NCI-H460 (cell line): ENCODE measurements around the gene CHTF18. TPM values are rescaled to one million over a fixed set of nuclear protein-coding genes. Genes with fewer than 3 reads are reported as not detected.
"Not testable (repeated sequence)": the region's sequence is repeated elsewhere in the genome, so short reads cannot be mapped to it uniquely, and the experiment has no call there.

Source experiments
- DNase-seq: peaks from one replicate; pipeline ENCODE4 v3.0.0-alpha.2; 2016; ENCODE audit warnings: low read depth; ENCODE audit errors: extremely low read depth
- total RNA-seq: library from RNA; depleted of rRNA; stranded (reverse); fragments of >200 nt; shearing (Covaris generic); gene quantifications from 2 replicates; pipeline ENCODE4 v1.2.3, GENCODE V29; 2014

CHTF18 gene
- total RNA-seq, 1 experiment from 2014 or later: 12.1 TPM

- no peak for DNase-seq
Observed at GRCh38 chr16:822909-823297, 34.5 kb downstream of the CHTF18 start.

- DNase-seq: no peak
Observed at GRCh38 chr16:824194-824593, 35.8 kb downstream of the CHTF18 start.

DNA sequence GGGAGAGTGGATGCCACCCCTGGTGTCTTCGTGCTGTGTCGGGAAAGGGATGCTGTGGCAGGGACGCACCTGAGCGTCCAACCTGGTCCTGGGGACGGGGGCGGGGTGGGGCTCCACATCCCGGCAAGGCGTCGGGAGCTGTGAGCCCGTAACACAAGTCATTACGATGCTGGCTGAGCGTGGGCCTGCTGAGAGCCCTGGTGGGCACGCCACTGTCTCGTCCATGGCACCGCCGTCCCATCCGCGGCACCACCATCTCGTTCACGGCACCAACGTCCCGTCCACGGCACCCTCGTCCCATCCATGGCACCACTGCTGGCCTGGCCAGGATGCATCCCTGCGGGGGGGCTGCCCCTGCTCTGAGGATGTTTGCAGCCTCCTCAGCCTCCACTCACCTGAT, 36.2 kb downstream of the CHTF18 start:
- no peak for DNase-seq

DNA sequence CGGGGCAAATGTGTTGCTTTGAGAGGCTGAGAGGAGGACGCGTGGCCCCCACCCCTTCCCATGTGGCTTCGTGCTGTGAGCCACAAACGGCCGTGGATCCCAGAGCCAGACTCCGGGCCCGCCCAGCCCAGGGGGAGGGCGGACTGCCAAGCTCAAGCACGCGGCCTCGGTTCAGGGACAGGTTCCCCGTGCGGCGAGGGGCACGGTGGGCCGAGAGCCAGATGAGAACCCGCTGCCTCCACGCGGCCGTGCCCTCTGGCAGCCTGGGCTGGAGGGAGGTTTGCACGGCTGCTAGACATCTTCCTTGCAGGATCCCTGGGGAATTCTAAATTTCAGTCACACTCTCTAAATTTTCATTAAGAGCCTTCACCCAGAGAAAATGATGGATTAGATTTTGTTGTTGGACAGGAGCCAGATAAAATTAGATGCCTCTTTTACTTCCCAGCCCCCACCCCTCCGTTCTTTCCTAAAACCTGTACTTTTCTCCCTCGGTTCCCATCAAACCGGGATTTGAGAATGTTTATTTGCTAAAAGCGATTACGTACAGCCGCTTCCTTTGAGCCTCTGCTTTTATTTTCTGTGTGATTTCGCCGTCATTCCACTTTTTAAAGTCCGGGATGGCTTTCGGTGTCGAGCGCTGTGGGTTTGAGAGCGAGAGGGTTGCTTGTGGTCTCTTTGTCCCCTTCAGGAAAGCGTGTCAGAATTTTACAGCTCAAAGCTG, 37.1 kb downstream of the CHTF18 start:
- DNase-seq: no peak

DNA sequence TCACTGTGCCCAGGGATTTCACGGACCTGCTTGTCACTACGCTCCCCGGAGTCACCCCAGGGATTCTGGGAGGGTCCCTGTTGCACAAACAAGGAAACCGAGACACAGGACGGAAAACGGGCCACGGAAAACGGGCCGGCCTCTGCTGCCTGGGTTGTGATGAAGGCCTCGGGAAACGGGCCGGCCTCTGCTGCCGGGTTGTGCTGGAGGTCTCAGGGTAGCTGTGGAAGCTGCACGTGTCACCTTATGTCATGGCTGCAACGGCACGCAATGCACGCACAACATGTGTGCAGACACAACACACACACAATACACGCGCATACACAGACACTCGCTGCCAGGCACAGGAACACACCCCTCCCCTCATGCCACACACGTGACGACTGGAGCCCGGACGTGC, 39.1 kb downstream of the CHTF18 start:
- DNase-seq: no peak

- no peak for DNase-seq
Observed at GRCh38 chr16:828891-829290, 40.5 kb downstream of the CHTF18 start.

- no peak for DNase-seq
Observed at GRCh38 chr16:830107-830870, 41.9 kb downstream of the CHTF18 start.

GRCh38 chr16:830871-831570, 42.6 kb downstream of the CHTF18 start:
- no peak for DNase-seq

GRCh38 chr16:831571-832413, 43.4 kb downstream of the CHTF18 start:
- no peak for DNase-seq

GRCh38 chr16:832652-833336, 44.4 kb downstream of the CHTF18 start:
- no peak for DNase-seq

DNA sequence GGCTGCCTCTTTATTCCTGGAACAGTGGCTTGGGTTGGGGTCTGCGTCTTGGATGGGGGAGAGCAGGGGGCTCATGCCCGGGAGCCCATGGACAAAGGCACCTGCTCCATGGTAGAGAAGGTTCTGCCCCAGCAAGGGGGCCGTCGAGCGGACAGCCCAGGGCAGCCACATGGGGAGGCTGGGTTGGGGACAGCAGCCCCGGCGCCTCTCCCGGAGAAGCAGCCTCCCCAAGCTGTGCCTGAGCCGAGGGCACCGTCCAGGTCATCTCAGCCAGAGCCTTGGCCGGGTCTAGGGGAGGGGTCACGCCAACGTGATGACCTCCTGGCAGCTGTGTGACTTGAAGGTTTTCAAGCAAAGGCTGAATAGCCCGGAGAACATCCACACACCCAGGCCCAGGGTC, 45.0 kb downstream of the CHTF18 start:
- no peak for DNase-seq

DNA sequence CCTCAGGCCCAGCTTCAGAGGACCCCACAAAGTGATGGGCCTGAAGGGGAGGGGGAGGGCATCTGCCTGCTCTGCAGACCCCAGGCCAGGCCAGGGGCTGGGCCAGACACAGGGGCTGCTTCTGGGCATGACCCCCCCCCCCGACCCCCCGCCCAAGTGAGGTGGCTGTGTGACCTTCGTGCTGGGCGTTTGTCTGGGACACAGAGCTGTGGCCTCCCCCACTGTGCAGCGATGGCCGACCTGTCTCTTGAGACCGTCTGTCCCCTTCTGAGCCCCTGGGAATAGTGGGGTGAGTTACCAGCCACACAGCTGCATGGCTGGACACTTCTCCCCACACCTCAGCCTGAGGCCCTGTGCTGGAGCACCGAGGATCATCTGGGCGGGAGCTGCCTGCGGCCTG, 47.0 kb downstream of the CHTF18 start:
- no peak for DNase-seq

DNA sequence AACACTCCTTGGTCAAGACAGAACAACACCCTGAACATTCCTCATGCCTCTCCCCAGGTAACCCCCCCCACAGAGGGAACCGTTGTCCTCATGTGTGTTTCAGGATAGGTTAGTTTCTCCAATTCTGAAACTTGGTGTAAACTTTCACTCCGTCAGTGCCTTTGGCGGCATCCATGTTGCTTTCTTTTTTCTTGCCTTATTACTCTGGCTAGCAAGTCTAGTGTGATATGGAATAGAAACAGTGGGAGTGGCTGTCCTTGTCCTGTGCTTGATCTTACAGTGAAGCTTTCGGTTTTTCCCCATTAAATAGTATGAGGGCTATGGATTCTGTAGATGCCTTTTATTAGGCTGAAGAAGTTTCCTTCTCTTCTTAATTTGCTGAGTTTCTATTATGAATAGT, 47.8 kb downstream of the CHTF18 start:
- DNase-seq: no peak

GRCh38 chr16:836822-837221, 48.4 kb downstream of the CHTF18 start:
- not testable (repeated sequence) for DNase-seq

GRCh38 chr16:838741-839140, 50.3 kb downstream of the CHTF18 start:
- DNase-seq: no peak

DNA sequence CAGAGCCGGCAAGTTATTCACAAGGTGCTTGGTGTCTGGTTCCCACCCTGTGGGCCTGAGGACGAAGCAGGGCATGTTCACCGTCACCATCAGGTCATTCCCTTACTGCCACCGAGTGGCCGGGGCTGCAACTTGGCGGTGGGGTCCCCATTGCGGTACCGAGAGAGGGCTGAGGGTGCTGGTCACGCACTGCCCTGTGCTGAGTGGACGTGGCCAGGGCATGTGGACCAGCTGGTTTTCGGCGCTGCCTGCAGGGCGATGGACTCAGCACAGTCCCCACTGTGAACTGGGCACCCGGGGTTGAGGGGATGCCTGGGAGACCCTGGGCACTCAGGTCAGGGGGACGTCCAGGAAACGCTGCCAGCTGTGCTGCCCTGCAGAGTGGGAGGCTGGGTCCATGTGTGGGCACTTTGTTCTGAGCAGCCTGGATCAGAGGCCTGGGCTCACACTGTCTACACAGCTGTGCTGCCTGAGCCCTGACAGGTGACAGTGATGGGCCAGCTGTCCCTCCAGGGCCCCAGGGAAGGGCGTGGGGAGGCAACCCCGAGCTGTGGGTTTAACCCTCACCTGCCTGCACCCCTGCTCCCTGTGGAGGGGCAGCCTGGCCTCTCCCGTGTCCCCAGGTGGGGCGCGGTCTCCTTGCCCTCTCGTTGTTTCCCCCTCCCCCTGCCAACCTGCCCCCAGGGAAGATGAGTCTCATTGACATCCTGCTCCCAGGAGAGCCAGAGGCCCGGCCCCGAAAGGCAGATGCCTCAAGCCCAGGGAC, 51.4 kb downstream of the CHTF18 start:
- no peak for DNase-seq

DNA sequence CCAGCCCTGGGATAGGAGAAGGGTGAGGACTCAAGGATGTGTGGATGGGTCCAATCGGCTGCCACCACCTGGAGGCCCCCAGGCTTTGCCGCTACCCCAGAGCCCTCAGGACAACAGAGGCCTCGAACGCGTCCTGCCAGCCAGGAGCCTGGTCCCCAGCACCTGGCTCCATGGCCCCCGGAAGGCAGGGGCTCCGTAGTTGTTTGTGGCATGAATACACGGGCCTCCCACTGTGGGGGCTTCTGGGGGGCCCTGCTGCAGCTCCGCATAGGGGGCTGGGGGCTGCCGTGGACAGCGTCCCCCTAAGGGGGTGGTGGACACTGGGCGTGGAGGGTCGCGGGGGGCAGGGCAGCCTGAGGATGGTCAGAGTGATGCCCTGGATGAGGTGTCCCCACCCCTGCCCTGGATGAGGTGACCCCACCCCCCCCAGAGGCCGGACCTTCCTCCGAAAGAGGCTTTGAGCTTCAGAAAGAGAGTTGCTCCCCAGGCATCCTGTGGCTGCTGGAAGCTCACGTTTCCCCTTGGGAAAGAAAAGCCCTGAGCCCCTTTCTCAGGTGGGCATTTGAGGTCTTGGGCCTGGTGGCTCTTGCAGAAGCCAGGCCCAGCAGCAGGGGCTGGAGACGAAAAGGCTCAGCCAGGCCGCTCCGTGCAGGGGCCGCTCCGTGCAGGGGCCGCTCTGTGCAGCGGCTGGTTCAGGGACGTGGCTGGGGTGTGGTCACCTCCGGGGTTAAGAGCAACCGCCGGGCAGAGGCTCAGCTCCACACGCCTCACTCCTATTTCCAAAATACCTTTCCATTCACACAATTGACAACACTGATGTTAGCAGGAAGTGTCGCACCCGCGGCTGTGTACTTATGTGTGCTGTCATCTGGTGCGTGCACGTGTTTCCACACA, 52.4 kb downstream of the CHTF18 start:
- DNase-seq: no peak

- no peak for DNase-seq
Observed at GRCh38 chr16:841455-842060, 53.1 kb downstream of the CHTF18 start.
